Muscle of leg (tissue), 11 donors: Measurements from ENCODE around the gene RPS6KA2. TPM values are rescaled to one million over a fixed set of nuclear protein-coding genes. Genes with fewer than 3 reads are reported as not detected.

ENCODE experiments used
- DNase-seq: peaks from one replicate; pipeline ENCODE4 v3.0.0; 2013
- H3K27ac ChIP-seq: one replicate; pipeline ENCODE4 v1.5.1; 2013; ENCODE audit warnings: mild to moderate bottlenecking, low read length, control low read depth
- H3K27me3 ChIP-seq: one replicate; pipeline ENCODE4 v1.6.1; 2013; ENCODE audit warnings: low read length; ENCODE audit not compliant: control insufficient read depth, insufficient read depth
- H3K36me3 ChIP-seq: one replicate; pipeline ENCODE4 v1.6.1; 2013; ENCODE audit warnings: low read length; ENCODE audit not compliant: control insufficient read depth, insufficient read depth
- H3K4me1 ChIP-seq: one replicate; pipeline ENCODE4 v1.6.1; 2013; ENCODE audit warnings: low read length; ENCODE audit not compliant: control insufficient read depth, insufficient read depth
- H3K4me3 ChIP-seq: one replicate; pipeline ENCODE4 v1.5.1; 2013; ENCODE audit warnings: low read length, control low read depth
- H3K9me3 ChIP-seq: replicated peaks from 2 replicates; pipeline ENCODE4 v1.6.1; 2013; ENCODE audit warnings: low read depth, low read length; ENCODE audit not compliant: control insufficient read depth
- WGBS: methylation state at CpG from one replicate; pipeline ENCODE4 v1.1.5; 2013; ENCODE audit warnings: missing lambda C conversion rate; ENCODE audit not compliant: insufficient coverage; 5-methylcytosine and 5-hydroxymethylcytosine counted together
- polyA plus RNA-seq, 8 donors: library from polyadenylated mRNA; unstranded; fragments of 120-200 nt; gene quantifications; one replicate each; pipeline versions ENCODE4 v1.2.1 to v1.2.3, GENCODE V29; 2013; ENCODE audit warnings: inconsistent platforms in 1 of 8, low replicate concordance in 1 of 8; ENCODE audit not compliant: insufficient read length in 8 of 8, insufficient read depth in 1 of 8
- total RNA-seq: library from RNA; stranded (reverse); fragments of 120-200 nt; gene quantifications from one replicate; pipeline ENCODE4 v1.2.4, GENCODE V29; 2013

RPS6KA2 gene
- total and polyA plus RNA-seq, 9 donors: 15.4 to 29.2 (median 24.6) TPM

DNA sequence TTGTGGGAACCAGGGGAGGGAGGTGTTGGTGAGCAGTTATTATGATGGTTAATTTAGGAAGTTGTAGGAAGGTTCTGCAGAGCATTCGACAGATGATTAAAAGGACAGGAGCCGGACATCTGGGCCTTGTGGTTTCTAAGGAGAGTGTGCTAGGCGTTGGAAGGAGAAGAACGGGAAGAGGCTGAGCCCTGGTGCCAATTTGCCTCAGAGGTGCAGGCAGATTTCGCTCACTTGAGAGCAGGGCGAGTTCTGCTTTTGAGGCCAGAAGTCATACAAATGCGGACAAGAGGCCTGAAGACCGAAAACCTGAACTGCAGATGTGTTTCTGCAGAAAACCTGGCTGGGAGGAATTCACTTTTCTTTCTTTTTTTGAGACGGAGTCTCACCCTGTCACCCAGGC is 30.5 kb upstream of the RPS6KA2 start:
- Histone ChIP-seq H3K4me3 (no peak overlapping the region), H3K27ac (no peak overlapping the region)
- 69% methylated on average over 9 of the region's 9 CpGs for WGBS

DNA sequence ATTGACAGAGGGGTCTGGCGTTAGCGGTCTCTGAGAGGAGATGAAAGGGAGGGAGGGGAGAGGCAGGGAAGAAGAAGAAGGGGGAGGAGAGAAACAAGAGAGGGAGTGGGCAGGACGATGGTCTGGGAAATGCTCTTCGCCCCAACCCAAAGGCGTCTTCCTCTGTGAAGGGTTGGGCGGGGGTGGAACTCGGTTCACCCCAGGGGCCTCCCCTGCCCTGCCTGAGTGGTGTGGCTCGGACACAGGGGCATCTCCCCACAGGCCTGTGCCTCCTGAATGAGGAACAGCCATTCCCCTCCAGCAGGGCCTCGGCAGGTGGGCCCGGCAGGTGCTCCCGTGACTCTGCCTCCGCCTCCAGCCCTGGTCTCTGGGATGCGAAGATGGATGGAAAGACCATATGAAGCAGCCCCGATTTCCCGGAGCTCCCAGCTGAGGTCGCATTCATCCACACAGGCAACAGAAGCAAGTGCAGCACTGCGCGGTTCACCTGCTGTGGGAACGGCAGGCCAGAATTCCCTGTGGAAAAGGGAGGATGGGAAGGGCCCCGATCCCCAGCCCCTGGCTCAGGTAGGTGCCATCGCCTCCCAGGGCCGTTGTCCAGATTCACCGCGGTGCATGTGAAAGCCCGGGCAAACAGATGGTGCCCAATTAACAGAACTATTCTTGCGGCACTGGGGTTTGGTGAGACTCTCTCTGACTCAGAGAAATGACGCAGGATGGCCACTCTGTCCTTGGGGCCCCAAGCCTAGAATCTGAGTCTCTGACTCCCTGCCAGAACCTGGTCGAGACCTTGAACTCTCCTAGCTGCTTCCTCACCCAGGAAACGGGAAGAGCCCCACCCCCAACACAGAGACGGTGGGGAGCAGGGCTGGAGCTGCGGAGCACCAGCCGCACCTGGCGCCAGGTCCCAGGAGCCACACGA is 29.4 kb upstream of the RPS6KA2 start:
- Histone ChIP-seq H3K27me3 (peaks cover 20% of the 10 kb centered on the region), H3K9me3 (no peaks in the 10 kb centered on the region), H3K4me1 (peaks cover 15% of the 10 kb centered on the region), H3K36me3 (no peaks in the 10 kb centered on the region), H3K4me3 (no peak overlapping the region), H3K27ac (no peak overlapping the region)
- WGBS: 18% methylated on average over 23 of the region's 34 CpGs
- no peak for DNase-seq

More for the DNA sequence above, 30.5 kb upstream of the RPS6KA2 start:
- H3K36me3 ChIP-seq: no peaks in the 10 kb centered on the region
- peaks cover 20% of the 10 kb centered on the region for H3K27me3 ChIP-seq
- H3K4me1 ChIP-seq: peaks cover 15% of the 10 kb centered on the region
- no peak for DNase-seq
- no peaks in the 10 kb centered on the region for H3K9me3 ChIP-seq

DNA sequence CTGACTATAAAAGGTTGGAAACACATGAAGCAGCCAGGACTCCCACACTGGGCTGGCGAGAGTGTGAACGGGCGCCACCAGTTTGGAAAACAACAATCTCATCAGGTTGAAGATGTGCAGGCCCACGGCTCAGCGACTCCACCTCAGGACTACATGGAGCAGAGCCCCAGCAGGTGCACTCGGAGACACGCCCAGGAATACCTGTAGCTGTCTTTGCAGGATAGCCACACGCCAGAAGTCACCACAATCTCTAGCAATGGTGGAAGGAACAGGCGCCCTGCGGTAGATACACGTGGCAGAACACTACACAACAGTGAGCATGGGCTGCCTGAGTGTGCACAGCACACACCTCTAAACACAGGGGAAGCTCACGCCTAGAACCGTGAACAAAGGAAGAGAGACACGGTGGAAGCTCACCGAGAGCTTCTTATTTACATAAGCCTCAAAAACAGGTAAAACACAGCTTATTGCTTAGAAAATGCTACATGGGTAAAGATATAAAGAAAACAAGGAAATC is 28.7 kb upstream of the RPS6KA2 start:
- Histone ChIP-seq H3K4me3 (no peak overlapping the region), H3K27me3 (peaks cover 20% of the 10 kb centered on the region), H3K4me1 (peaks cover 15% of the 10 kb centered on the region), H3K9me3 (no peaks in the 10 kb centered on the region), H3K27ac (no peak overlapping the region), H3K36me3 (no peaks in the 10 kb centered on the region)
- 54% methylated on average over 8 of the region's 15 CpGs for WGBS
- no peak for DNase-seq

DNA sequence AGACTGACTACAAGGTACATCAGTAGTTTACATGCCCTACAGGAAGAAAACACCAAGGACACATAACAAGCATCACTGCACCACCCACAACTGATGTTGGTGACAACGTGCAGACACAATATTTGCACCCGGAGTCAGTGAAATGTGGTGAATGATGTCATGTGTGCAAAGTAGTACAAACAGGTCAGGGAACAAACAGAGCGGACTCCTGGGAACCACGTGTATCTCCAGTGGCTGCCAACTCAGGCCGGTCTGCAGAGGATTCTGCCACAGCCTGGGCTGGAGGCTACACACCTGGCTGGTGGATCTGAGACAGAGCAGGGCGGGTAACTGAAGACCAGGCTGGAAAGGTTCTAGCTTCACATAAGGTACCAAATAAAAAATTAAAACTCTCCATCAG is 28.2 kb upstream of the RPS6KA2 start:
- no peaks in the 10 kb centered on the region for H3K9me3 ChIP-seq
- H3K27ac ChIP-seq: no peak overlapping the region
- peaks cover 20% of the 10 kb centered on the region for H3K27me3 ChIP-seq
- peaks cover 15% of the 10 kb centered on the region for H3K4me1 ChIP-seq
- no peak overlapping the region for H3K4me3 ChIP-seq
- DNase-seq: no peak
- no peaks in the 10 kb centered on the region for H3K36me3 ChIP-seq
- 78% methylated on average over 3 of the region's 6 CpGs for WGBS

DNA sequence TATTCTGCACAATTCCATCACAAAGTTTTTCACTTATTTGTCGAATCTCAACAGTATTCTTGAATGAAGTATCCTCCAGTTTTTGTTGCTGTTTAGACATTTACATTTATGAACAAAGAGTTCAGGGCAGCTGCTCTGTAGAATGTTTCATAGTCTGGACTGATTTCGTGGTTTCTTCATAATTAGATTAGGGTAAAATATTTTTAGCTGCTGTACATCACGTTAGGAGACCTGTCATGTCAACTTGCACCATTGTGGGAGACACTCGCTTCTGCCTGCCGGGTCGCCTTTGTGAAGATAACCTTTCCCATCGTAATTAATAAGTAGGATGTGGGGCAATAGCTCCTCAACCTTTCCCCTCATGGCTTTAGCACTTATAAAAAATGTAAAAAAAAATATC is 27.5 kb upstream of the RPS6KA2 start:
- Histone ChIP-seq H3K36me3 (no peaks in the 10 kb centered on the region), H3K27ac (no peak overlapping the region), H3K9me3 (no peaks in the 10 kb centered on the region), H3K27me3 (peaks cover 20% of the 10 kb centered on the region), H3K4me3 (no peak overlapping the region), H3K4me1 (peaks cover 15% of the 10 kb centered on the region)
- no peak for DNase-seq
- 50% methylated on average over 2 of the region's 7 CpGs for WGBS

DNA sequence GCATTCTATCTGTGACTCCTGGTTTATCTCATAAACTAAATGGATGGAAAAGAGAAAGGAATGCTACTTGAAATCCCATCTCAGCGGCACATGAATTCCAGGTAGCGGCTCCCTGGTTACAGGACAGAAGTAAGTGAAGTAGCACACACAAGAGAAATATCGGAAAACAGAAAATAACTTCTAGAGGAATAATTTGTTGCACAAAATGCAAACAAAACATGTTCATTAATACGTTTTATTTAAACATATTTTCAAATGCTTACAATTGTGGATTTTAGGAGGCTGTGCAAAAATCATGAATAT is 26.5 kb upstream of the RPS6KA2 start:
- Histone ChIP-seq H3K4me1 (peaks cover 12% of the 10 kb centered on the region), H3K4me3 (no peak overlapping the region), H3K36me3 (no peaks in the 10 kb centered on the region), H3K27me3 (peaks cover 20% of the 10 kb centered on the region), H3K27ac (no peak overlapping the region), H3K9me3 (no peaks in the 10 kb centered on the region)
- WGBS: no CpG with 5 or more reads among the region's 4 CpGs
- no peak for DNase-seq

DNA sequence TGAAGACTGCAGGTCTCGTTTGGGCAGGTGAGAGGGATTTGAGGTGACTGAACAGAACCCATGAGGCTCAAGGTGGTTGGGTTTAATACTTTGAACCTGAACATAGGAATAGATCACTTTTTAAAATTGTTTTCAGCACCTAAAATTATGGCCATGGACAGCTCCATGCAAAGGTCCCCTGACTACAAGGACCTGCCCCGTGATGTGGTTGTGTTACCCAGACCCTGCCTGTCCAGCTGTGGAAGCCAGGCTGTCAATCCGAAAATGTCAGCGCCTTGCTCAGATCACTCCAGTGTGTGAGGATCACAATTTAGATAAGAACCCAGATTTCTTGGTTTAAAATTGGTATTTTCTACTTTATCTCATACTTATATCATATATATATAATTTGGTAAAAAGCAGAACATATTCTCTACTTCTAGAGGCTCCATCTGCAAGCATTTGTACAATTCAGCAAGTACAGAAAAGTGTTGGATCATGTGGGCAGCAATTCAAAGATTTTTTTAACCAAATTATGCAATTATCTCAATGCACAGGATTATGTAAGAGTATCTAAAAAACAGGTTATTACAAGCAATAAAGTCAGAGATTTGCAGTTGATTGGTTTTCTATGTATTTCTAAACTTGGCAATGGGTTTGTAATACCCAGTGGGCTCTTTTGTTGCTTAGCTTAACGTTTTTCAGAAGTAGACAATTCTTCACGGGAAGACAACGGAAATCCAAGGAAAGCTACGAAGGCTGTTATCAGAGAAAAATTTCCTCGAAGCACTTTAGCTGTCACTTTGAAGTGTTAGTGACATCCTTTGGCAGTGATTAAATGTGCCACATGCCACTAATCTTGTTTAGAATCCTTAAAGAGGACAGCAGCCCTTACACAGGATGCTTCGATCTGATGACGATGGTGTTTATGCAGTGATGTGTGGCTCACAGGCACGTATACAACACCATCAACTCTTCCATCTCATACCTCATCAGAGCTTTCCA is 24.1 kb upstream of the RPS6KA2 start:
- no peaks in the 10 kb centered on the region for H3K4me1 ChIP-seq
- 72% methylated on average over 8 of the region's 12 CpGs for WGBS
- peaks cover 6% of the 10 kb centered on the region for H3K27me3 ChIP-seq

DNA sequence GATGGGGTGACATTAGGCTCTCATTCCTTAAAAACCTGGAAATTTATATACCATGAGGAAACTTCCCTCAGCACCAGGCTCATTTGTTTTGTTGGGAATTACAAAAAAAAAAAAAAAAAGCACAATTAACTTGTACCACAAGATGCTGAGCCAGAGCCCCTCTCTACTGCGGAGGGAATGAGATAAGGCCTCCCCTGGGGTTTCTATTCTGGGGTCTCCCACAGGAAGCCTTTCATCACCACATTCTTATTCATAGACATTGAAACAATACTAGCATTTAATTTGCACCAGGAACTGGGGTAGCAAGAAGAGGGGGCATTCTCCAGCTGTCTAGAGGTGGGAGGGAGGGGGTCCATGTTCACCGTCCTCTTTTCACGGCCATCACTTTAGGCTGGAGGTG is 23.0 kb upstream of the RPS6KA2 start:
- Histone ChIP-seq H3K27me3 (no peaks in the 10 kb centered on the region), H3K36me3 (no peaks in the 10 kb centered on the region), H3K9me3 (no peaks in the 10 kb centered on the region), H3K27ac (no peak overlapping the region), H3K4me3 (no peak overlapping the region), H3K4me1 (no peaks in the 10 kb centered on the region)
- DNase-seq: no peak
- no CpG with 5 or more reads among the region's 3 CpGs for WGBS

More for the DNA sequence above, 24.1 kb upstream of the RPS6KA2 start:
- Histone ChIP-seq H3K4me3 (no peak overlapping the region), H3K36me3 (no peaks in the 10 kb centered on the region), H3K9me3 (no peaks in the 10 kb centered on the region), H3K27ac (no peak overlapping the region)
- no peak for DNase-seq

DNA sequence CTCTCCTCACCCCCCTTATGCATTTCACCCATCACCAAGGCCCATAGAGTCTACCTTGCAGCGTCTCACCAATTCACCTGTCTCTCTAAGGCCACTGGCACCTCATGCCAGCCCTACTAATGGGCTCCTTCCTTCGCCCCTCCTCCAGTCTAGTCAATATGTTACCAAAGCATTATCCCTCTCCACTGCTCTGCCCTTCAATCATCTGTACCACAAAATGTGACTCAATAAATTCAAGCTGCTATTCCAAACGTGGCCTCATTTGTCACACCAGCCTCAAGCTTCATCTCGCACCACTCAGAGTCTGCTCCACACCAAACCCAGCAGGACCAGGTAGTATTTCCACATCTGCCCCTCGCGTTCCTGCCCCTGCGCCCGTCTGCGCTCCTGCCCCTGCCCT is 21.8 kb upstream of the RPS6KA2 start:
- Histone ChIP-seq H3K4me1 (no peaks in the 10 kb centered on the region), H3K27ac (no peak overlapping the region), H3K9me3 (peaks cover 2% of the 10 kb centered on the region), H3K4me3 (no peak overlapping the region), H3K27me3 (no peaks in the 10 kb centered on the region), H3K36me3 (no peaks in the 10 kb centered on the region)
- 82% methylated on average over 9 of the region's 9 CpGs for WGBS
- no peak for DNase-seq

DNA sequence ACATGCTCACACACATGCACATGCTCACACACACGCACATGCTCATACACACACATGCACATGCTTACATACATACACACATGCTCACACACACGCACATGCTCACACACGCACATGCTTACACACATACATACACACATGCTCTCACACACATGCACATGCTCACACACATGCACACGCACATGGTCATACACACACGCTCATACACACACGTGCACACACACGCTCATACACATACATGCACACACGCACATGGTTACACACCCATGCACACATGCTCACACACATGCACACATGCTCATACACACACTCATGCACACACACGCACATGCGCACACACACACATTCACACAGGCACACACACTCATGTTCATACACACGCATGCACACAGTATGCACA is 20.8 kb upstream of the RPS6KA2 start:
- Histone ChIP-seq H3K9me3 (peaks cover 6% of the 10 kb centered on the region), H3K27me3 (no peaks in the 10 kb centered on the region), H3K4me1 (no peaks in the 10 kb centered on the region), H3K36me3 (no peaks in the 10 kb centered on the region), H3K27ac (no peak overlapping the region), H3K4me3 (no peak overlapping the region)
- no peak for DNase-seq
- 94% methylated on average over 11 of the region's 11 CpGs for WGBS
